ENCODE results near the gene KANK4.

Gene KANK4

DNA sequence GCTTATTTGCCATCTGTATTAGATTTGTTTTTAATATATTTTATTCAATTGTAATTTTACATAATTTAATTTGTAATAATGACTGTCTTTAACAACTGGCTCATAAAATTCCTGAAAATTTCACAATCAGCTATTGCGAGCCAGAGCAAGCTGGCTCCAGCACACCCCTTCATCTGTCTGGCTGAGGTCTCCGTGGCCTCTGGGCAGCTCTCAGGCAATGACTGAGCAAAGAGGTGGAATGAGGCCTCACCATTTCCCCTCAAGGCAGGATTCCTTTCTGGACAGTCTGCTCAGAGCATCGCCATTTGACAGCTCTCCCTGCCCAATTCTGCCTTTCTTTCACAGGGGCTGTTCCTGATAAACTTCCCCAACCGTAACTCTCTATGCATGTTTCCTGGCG, 5.8 kb upstream of the KANK4 start:
- H3K4me3 ChIP-seq (ENCODE audit: low read depth, low read length): no peak overlapping the region
- DNase-seq (ENCODE audit: low read depth): no peak
- TF ChIP-seq, protein P1, sequence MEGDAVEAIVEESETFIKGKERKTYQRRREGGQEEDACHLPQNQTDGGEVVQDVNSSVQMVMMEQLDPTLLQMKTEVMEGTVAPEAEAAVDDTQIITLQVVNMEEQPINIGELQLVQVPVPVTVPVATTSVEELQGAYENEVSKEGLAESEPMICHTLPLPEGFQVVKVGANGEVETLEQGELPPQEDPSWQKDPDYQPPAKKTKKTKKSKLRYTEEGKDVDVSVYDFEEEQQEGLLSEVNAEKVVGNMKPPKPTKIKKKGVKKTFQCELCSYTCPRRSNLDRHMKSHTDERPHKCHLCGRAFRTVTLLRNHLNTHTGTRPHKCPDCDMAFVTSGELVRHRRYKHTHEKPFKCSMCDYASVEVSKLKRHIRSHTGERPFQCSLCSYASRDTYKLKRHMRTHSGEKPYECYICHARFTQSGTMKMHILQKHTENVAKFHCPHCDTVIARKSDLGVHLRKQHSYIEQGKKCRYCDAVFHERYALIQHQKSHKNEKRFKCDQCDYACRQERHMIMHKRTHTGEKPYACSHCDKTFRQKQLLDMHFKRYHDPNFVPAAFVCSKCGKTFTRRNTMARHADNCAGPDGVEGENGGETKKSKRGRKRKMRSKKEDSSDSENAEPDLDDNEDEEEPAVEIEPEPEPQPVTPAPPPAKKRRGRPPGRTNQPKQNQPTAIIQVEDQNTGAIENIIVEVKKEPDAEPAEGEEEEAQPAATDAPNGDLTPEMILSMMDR (IDR thresholded peaks at IDR 0.05; ENCODE audit: low read depth, low read length): no peak
- TF ChIP-seq MYC (IDR thresholded peaks at IDR 0.05; ENCODE audit: low read depth, low read length) (no peak), POLR2A (IDR thresholded peaks at IDR 0.05; ENCODE audit: extremely low read depth, insufficient read length) (no peak)
- TF ChIP-seq, protein P2, sequence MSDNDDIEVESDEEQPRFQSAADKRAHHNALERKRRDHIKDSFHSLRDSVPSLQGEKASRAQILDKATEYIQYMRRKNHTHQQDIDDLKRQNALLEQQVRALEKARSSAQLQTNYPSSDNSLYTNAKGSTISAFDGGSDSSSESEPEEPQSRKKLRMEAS (IDR thresholded peaks at IDR 0.05; ENCODE audit: low read depth, low read length): no peak

DNA sequence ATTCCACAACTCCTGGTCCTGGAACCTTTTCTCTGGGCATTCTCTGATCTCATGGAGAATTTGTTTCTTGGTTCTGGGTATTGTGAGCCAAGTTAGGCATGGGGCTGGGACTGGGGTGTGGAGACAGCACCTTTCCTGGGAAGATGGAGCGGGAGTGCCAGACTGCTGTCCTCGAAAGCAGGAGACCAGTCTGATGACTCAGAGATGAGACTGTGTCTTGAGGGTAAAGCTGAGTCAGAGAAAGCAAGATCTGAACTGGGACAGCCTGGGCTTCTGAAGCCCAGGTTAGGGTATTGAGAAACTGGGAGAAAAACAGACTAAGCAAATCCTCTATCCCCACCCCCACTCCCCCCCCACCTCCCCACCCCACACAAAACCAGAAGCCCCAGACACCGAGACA, 2.2 kb upstream of the KANK4 start:
- no peak overlapping the region for H3K4me3 ChIP-seq (ENCODE audit: low read depth, low read length)
- TF ChIP-seq, protein P1 (IDR thresholded peaks at IDR 0.05; ENCODE audit: low read depth, low read length): no peak
- TF ChIP-seq, protein P2 (IDR thresholded peaks at IDR 0.05; ENCODE audit: low read depth, low read length): no peak
- TF ChIP-seq MYC (IDR thresholded peaks at IDR 0.05; ENCODE audit: low read depth, low read length) (no peak), POLR2A (IDR thresholded peaks at IDR 0.05; ENCODE audit: extremely low read depth, insufficient read length) (no peak)
- peak; percentile 9 for DNase-seq (ENCODE audit: low read depth)

DNA sequence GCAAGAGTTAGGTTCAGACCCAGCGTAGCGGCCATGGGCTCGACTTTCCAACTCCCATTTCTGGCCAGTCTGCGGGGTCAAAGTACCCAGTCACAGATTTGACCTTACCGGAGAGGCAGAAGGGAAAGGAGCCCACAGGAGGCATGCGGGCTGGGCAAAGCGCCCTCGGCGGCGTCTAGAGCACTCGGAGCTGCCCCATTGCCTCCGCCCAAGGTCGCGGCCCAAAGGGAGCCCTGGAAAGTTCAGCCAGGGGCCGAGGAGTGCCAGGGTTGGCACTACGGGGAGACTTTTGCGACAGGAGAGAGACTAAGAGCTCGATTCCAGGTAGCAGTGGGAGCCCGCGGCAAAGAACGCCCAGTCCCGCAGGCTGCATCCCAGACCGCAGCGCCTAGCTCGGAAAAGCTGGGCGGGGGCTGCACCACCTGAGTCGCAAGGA, 896 bp downstream of the KANK4 start:
- TF ChIP-seq POLR2A (IDR thresholded peaks at IDR 0.05; ENCODE audit: extremely low read depth, insufficient read length) (no peak), MYC (IDR thresholded peaks at IDR 0.05; ENCODE audit: low read depth, low read length) (no peak)
- TF ChIP-seq, protein P1 (IDR thresholded peaks at IDR 0.05; ENCODE audit: low read depth, low read length): no peak
- TF ChIP-seq, protein P2 (IDR thresholded peaks at IDR 0.05; ENCODE audit: low read depth, low read length): no peak
- no peak overlapping the region for H3K4me3 ChIP-seq (ENCODE audit: low read depth, low read length)
- DNase-seq (ENCODE audit: low read depth): no peak

DNA sequence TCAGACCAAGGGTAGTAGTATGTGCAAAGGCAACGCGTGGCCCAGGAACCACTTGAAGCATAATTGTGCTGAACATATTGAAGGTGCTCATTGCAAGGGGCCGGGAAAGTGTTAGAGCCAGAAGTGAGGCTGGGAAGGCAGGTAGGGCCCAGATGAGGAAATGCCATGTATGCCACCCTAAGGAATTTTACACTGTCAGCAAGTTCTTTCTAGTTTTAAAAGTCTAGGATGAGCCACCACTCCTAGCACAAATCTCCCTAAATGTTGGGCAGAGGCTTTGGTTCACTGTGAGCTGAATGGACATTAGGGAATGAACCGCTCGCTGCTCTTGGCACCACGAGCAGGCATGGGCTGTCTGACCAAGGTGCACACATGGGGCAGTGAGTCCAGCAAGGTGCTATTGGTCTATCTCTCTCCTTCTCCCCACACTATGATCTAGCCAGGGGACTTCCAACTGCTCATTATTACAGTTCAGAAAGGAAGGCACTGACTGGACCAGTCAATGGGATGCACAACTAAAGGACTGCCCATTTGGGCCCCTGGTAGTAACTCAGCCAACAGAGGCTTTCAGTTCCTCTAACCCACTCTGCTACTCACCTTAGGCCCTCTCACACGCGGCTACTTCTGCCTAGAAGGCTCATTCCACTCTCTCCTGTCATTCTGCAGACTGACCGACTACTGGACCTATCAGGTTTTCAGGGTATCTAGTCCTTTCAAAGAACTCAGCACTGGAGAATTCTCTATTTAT, 2.0 kb downstream of the KANK4 start:
- no peak overlapping the region for H3K4me3 ChIP-seq (ENCODE audit: low read depth, low read length)
- DNase-seq (ENCODE audit: low read depth): no peak
- TF ChIP-seq, protein P2 (IDR thresholded peaks at IDR 0.05; ENCODE audit: low read depth, low read length): no peak
- TF ChIP-seq, protein P1 (IDR thresholded peaks at IDR 0.05; ENCODE audit: low read depth, low read length): no peak

DNA sequence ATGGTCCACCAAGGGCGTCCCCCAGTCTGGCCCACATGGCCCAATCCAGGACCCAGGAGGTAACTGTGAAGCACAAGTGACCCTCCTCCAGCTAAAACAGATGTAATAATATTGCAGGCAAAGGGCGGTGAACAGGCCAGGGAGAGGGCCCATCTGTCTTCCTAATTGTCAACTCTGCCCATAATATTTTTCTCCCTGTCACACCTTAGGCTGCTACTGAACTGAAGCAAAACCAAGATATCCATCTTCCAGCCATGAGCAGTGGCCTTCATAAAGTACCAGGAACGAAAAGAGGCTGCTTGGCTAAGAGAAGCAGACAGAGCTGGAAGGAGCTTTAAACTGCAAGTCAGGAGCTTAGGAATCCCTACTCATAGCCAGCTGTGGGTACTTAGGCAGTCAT, 3.1 kb downstream of the KANK4 start:
- TF ChIP-seq, protein P1 (IDR thresholded peaks at IDR 0.05; ENCODE audit: low read depth, low read length): no peak
- TF ChIP-seq POLR2A (IDR thresholded peaks at IDR 0.05; ENCODE audit: extremely low read depth, insufficient read length): no peak
- TF ChIP-seq, protein P2 (IDR thresholded peaks at IDR 0.05; ENCODE audit: low read depth, low read length): no peak
- no peak for TF ChIP-seq MYC (IDR thresholded peaks at IDR 0.05; ENCODE audit: low read depth, low read length)
- no peak overlapping the region for H3K4me3 ChIP-seq (ENCODE audit: low read depth, low read length)
- DNase-seq (ENCODE audit: low read depth): no peak
